Posterior vena cava (tissue), 2 donors: Measurements from ENCODE around the gene DNAH8. TPM values are rescaled to one million over a fixed set of nuclear protein-coding genes. Genes with fewer than 3 reads are reported as not detected.

Experiments used
- DNase-seq: peaks from one replicate; pipeline ENCODE4 v3.0.0-alpha.2; 2020; ENCODE audit warnings: low spot score
- intact Hi-C, 2 donors: fragments of 100-400 bp; cut with DNase I; formaldehyde crosslinking; loops; one replicate each; pipeline versions ENCODE4 v1.14.1 to v1.14.2; 2022 to 2023
- total RNA-seq, 2 donors: library from RNA; stranded (reverse); fragmentation: NEBNext Ultra II Directional; extraction: Animal tissue kit (Norgen Biotek cat#: 25700); gene quantifications; one replicate each; pipeline ENCODE4 v1.2.1, GENCODE V29; 2021
- donor health status: DM: yes; HTN: yes; CAD: no.
- donor health status: DM: yes; HTN: yes; CAD: no.

Gene DNAH8
- total RNA-seq, 2 donors from 2014 or later: 0.05 to 0.71 TPM

DNA sequence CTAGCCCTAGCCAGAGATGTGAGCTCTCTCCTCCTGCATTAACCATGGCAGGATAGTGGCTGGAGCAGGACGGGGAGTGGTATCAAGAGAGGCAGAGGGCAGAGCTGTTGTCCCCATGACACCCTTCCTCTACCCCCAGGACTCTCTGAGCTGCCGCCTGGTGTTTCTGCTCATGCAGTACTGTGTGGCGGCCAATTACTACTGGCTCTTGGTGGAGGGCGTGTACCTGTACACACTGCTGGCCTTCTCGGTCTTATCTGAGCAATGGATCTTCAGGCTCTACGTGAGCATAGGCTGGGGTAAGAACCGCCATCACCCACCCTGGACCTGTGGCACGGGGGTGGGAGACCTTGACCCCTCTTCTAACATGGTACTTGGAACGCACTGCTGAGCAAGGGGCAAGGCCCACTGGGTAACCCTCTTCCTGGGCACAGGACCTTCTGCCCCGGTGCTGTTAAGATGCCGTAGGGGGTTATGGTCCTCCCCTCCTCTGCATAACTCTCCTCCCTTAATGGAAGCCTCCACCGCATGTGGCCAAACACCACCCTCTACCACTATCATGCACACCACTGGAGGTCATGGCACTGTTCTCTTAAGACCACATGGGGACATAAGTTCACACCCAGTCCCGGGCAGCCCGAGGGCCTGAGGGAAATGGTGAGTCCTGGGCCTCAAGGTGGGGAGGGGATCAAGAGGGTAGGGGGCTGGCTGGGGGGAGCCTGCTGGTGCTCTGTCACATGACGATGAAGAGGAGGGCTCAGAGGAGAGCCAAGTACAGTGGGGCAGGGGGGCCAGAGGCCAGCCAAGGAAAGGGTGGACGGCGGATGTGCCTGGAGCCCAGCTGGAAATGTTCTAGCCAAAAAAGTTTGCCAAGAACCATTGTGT, 358.6 kb downstream of the DNAH8 start:
- intact Hi-C loops: no loop called here

DNA sequence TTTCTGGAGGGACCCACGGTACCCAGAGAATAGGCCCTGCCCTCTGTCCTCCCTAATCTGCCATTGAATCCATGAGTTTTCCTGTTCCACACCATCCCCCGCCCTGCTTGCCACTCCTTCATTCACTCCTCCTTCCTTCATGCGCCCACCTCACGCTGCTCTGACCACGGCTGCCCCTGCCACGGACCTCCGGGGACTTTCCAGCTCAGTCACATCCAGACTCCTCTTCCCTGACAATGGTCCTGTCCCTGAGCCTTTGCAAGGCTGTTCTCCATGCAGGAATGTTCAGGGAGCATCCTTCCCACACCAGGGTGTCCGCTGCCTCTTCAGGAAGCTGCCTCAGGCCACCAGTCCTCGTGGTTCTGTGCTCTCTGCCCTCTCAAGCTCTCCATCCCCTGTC, 359.4 kb downstream of the DNAH8 start:
- no peak for DNase-seq
- intact Hi-C loops: no loop called here

More for the DNA sequence above, 358.6 kb downstream of the DNAH8 start:
- DNase-seq: no peak

DNA sequence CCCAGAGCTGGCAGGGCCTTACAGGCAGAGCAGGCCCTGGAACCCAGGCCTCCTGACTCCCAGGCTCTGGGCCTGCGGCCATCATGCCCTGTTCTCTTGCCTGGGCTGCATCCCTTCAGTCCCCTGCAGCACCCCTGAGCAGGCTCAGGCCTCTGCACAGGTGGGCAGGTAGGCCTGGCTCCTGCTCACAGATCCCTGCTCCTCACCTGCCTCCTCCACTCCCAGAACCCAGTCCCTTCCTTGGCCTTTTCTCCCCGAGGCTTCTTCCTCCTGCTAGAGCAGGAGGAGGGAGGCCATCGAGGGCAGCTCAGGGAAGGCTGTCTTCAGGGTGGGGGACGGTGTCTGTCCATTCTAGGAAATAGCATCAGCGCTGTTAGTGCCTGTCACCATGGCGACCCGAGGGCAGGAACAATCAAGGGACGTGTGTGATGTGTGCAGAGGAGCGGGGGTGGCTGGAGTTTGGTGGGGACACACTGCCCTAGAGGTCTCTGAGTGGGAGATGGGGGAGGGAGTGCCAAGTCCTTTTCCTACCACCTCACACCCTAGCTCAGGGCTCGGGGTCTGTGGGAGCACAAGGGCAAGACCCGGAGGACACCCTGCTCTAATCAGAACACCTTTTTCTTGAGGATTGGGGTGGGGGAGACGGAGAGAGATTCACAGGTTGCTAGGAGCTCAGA, 360.0 kb downstream of the DNAH8 start:
- intact Hi-C loops: no loop called here
- no peak for DNase-seq

DNA sequence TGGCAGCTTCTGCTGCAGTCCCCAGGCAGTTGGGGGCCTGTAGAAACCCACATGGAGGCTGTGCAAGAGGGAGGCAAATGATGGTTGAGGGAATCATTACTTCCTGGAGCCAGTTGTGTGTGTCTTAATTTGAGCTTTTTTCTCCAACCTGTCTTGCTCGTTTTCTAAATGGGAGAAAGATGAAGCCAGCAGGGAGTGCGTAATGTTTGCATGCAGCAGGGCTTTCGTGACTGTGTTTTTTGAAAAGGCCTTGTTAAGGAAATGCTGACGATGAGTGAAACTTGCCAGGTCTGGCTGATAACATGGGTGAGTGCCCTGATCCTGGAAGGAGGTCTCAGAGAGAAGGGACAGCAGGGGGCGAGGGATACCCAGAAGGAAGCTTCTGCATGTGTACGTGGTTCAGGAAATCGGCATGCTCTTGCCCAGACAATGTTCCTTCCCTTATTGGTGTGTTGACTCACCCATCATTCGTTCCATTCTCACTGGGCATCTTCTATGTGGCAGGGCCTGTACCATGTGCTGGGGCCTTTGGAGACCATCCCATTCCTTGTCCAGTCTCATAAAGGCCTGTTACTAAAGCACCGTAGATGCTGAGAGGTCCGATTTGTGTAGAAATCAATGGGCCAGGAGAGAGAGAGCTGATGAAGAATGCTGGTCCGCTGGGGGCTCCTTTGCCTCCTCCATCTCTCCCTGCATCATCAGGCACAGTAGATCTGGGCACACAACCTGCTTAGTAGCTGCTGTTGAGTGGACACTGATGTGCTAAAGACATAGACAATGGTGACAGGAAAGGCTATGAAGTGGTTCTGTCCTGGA, 360.9 kb downstream of the DNAH8 start:
- intact Hi-C loops: no loop called here
- no peak for DNase-seq

DNA sequence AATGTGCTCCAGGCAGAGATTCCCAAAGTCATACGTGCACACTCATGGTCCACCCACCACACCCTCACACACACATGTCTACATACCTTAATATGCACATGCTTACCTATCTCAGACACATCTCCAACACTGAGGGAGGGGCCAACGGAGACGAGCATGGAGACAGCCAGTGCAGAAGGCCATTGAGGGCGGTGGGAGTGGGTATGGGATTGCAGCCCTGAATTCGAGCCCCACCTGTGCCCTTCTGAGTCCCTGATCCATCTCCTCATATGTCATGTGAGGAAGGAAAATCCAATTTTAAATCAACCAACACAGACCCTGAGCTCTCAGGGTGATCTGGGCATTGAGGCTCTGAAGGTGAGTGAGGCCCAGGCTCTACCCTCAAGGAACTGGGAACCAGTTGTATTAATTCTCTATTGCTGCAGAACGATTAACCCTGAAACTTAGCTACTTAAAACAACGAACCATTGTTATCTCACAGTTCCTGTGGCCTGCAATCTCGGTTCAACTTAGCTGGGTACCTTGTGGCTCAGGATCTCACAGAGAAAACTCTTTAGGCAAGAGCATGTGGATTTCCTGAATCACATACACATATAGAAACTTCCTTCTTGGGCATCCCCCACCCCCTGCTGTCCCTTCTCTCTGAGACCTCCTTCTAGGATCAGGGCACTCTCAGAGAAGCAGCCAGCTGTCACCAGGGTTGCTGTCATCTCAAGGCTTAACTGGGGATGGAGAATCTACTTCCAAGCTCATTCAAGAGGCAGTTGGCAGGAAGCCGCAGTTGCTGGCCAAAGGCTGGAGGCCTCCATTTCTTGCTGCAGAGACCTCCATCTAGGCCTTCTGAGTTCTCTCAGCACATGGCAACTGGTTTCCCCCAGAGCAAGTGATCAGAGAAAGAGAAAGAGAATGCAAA, 361.8 kb downstream of the DNAH8 start:
- no peak for DNase-seq
- intact Hi-C loops: no loop called here

DNA sequence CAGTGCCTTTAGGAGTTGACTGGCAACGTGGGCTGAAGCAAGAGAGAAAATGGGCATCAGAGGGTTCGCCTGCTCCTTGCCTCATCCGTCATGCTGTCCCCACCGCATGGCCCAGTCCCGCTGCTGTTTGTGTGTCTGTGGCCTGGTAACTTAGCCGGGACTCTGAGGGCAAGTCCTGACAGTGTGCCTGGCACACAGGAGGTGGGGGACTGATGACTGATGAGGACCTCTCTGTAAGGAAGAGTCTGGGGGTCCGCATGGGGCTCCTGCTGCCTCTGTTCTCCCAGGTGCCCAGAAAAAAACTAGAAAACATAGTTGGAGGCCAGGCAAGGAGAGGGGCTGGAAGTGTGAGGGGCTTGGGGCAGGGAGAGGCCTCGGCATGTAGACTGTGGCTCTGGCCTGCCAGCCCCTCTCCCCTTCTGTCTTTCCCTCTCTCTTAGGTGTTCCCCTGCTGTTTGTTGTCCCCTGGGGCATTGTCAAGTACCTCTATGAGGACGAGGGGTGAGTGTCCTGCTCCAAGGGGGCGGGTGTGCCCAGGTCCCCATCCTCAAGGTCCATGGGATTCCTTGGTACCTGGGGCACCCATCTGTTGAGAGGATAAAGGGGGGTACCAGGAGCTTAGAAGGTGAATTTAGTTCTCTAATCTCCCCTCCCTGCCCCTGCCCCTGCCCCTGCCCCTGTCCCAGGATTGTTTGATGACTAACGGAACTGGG, 362.9 kb downstream of the DNAH8 start:
- intact Hi-C loops: no loop called here
- no peak for DNase-seq

DNA sequence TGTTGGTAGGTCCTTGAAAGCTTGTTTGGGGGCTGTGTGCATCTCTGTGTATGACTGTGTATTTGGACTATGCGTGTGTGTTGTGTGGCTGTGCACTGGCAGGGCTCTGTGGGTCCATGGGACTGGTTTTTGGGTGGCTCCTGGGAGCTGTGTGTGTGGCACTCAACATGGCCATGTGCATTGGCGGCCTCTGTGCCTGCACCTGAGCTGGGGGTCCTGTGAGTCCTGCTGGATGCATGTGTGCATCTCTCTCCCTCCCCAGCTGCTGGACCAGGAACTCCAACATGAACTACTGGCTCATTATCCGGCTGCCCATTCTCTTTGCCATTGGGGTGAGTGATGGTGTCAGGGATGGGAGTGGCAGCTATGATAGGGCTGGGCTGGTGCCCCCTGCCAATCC, 363.6 kb downstream of the DNAH8 start:
- intact Hi-C loops: no loop called here
- no peak for DNase-seq

DNA sequence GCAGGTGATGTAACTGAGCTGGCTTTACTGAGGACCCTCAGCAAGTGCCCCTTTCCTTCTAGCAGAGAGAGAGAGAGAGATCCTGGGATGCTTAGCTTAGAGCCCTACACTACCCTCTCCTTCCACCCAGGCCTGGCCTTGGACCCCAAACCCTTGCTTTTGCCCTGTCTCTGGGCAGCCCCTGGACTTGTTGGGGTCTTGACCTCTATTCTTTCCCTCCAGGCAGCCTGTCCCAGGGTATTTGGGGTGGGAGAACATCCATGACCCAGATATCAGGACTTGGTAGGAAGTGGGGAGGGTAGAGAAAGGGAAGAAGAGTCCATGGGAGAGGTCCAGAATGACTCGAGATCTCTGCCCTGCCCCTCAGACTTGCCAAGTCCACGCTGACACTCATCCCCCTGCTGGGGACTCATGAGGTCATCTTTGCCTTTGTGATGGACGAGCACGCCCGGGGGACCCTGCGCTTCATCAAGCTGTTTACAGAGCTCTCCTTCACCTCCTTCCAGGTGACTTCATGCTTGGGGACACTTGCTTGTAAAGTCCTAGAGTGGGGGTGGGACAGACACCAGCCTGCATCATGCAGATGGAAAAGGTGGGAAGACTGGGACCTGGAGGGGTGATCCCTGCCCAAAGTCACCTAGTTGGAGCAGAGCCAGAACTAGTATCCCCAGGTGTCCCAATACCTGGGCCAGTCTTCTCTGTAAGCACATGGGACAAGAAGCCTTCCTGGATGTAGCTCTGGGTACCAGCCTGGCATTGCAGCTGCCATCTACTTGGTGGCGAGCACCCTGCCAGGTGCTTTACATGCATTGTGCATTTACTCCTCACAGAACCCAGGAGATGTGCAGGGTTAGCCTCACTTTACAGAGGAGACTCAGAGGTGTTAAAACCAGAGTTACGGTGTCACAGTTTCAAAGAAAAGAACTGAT, 364.4 kb downstream of the DNAH8 start:
- intact Hi-C loops: loop anchor here in 1 of 2 donors (1.0 kb wide), 1 partner anchor 38 kb away; no protein-coding TSS in a partner anchor
- DNase-seq: no peak

Other genes with a start within 250 kb of the DNAH8 start
- 10 to 100 TPM; 16.3 to 22.9 TPM for gene BTBD9, start 75.4 kb upstream of the DNAH8 start, total RNA-seq
- 10 to 100 TPM; 40.3 to 53.4 TPM for gene GLO1, start 12.2 kb upstream of the DNAH8 start, total RNA-seq